ENCODE results near the gene PHF5A. TPM values are rescaled to one million over a fixed set of nuclear protein-coding genes. Genes with fewer than 3 reads are reported as not detected.

PHF5A gene
- total RNA-seq, 4 donors from 2014 or later: 33.8 to 43.5 (median 38.9) TPM

GRCh38 chr22:41447435-41448188, 20.9 kb downstream of the PHF5A start:
- no peaks in the 10 kb centered on the region for H3K9me3 ChIP-seq
- DNase-seq: peak; percentile 67 to 78
- intact Hi-C loops (cut with DNase I; ENCODE audit: low total_unique reads) (loop anchor here (1.0 to 10.0 kb wide), 2 partner anchors 22 to 143 kb away; partner anchors contain the start of genes ACO2 and ZC3H7B), in situ Hi-C loops (cut with MboI; ENCODE audit: low sequenced_read_pairs in 4 of 4) (no loop called here)
- H3K36me3 ChIP-seq: peaks cover 0 to 16% of the 10 kb centered on the region in 2 donors
- H3K27me3 ChIP-seq: no peaks in the 10 kb centered on the region
- TF ChIP-seq CTCF (IDR thresholded peaks at IDR 0.05 in 4 of 5, conservative IDR thresholded peaks at IDR 0.05 in 1 of 5) (no peak), POLR2A (IDR thresholded peaks at IDR 0.05) (no peak)
- peak overlapping the region; percentile 92 to 100 (median 99) for H3K27ac ChIP-seq
- H3K4me3 ChIP-seq: peak overlapping the region; percentile 66 to 99 (median 90)
- peak; percentile 19 to 21 for ATAC-seq
- H3K4me1 ChIP-seq: peaks cover 15 to 22% of the 10 kb centered on the region in 2 donors

- Histone ChIP-seq H3K4me1 (peaks cover 23 to 30% of the 10 kb centered on the region in 2 donors), H3K4me3 (peak within 1 kb of the TSS; percentile 66 to 99 (median 90)), H3K36me3 (peaks cover 0 to 16% of the 10 kb centered on the region in 2 donors), H3K27ac (peak within 1 kb of the TSS; percentile 92 to 100 (median 99)), H3K9me3 (no peaks in the 10 kb centered on the region), H3K27me3 (no peaks in the 10 kb centered on the region)
- DNase-seq (peak; percentile 94 to 96), ATAC-seq (peak; percentile 37 to 43)
- TF ChIP-seq CTCF (IDR thresholded peaks at IDR 0.05 in 4 of 5, conservative IDR thresholded peaks at IDR 0.05 in 1 of 5) (no peak), POLR2A (IDR thresholded peaks at IDR 0.05) (peak; percentile 100)
- in situ Hi-C loops (cut with MboI; ENCODE audit: low sequenced_read_pairs in 4 of 4): no loop called here
- intact Hi-C loops (cut with DNase I; ENCODE audit: low total_unique reads): loop anchor here (10.0 kb wide), 1 partner anchor 142 kb away; the partner anchor contains the start of gene ZC3H7B
Measured at GRCh38 chr22:41446639-41447434, 21.7 kb downstream of the PHF5A start, which contains the start of gene TOB2. TSS of gene TOB2 (minus strand) at chr22:41446801. CDS start at chr22:41437345, 9,456 bp downstream.

GRCh38 chr22:41446057-41446501, 22.4 kb downstream of the PHF5A start:
- in situ Hi-C loops (cut with MboI; ENCODE audit: low sequenced_read_pairs in 4 of 4) (no loop called here), intact Hi-C loops (cut with DNase I; ENCODE audit: low total_unique reads) (loop anchor here (10.0 kb wide), 1 partner anchor 141 kb away; the partner anchor contains the start of gene ZC3H7B)
- H3K27me3 ChIP-seq: no peaks in the 10 kb centered on the region
- peaks cover 0 to 24% of the 10 kb centered on the region in 2 donors for H3K36me3 ChIP-seq
- peaks cover 30 to 37% of the 10 kb centered on the region in 2 donors for H3K4me1 ChIP-seq
- no peak for TF ChIP-seq POLR2A (IDR thresholded peaks at IDR 0.05)
- TF ChIP-seq CTCF (IDR thresholded peaks at IDR 0.05 in 4 of 5, conservative IDR thresholded peaks at IDR 0.05 in 1 of 5): no peak
- H3K27ac ChIP-seq: peak overlapping the region; percentile 92 to 100 (median 99)
- DNase-seq (peak in 1 of 2 donors; percentile 13), ATAC-seq (no peak)
- H3K4me3 ChIP-seq: peak overlapping the region; percentile 66 to 99 (median 90)
- no peaks in the 10 kb centered on the region for H3K9me3 ChIP-seq

GRCh38 chr22:41445129-41446056, 23.1 kb downstream of the PHF5A start:
- in situ Hi-C loops (cut with MboI; ENCODE audit: low sequenced_read_pairs in 4 of 4) (no loop called here), intact Hi-C loops (cut with DNase I; ENCODE audit: low total_unique reads) (loop anchor here (2.0 to 10.0 kb wide), 3 partner anchors 65 to 141 kb away; partner anchors contain the start of genes TEF and ZC3H7B)
- TF ChIP-seq CTCF (IDR thresholded peaks at IDR 0.05 in 4 of 5, conservative IDR thresholded peaks at IDR 0.05 in 1 of 5) (no peak), POLR2A (IDR thresholded peaks at IDR 0.05) (no peak)
- Histone ChIP-seq H3K36me3 (peaks cover 0 to 29% of the 10 kb centered on the region in 2 donors), H3K4me3 (peak overlapping the region; percentile 66 to 99 (median 90)), H3K9me3 (no peaks in the 10 kb centered on the region), H3K27me3 (no peaks in the 10 kb centered on the region), H3K4me1 (peaks cover 37 to 44% of the 10 kb centered on the region in 2 donors), H3K27ac (peak overlapping the region; percentile 92 to 100 (median 99))
- ATAC-seq: no peak
- peak; percentile 19 to 48 for DNase-seq
